NCI-H2227 (cell line): ENCODE data around the gene MCM9.

Source experiments
- DNase-seq: peaks from one replicate; lab custom pipeline; 2025; ENCODE audit not compliant: unreplicated experiment; lab: John Stamatoyannopoulos, UW

The MCM9 gene

DNA sequence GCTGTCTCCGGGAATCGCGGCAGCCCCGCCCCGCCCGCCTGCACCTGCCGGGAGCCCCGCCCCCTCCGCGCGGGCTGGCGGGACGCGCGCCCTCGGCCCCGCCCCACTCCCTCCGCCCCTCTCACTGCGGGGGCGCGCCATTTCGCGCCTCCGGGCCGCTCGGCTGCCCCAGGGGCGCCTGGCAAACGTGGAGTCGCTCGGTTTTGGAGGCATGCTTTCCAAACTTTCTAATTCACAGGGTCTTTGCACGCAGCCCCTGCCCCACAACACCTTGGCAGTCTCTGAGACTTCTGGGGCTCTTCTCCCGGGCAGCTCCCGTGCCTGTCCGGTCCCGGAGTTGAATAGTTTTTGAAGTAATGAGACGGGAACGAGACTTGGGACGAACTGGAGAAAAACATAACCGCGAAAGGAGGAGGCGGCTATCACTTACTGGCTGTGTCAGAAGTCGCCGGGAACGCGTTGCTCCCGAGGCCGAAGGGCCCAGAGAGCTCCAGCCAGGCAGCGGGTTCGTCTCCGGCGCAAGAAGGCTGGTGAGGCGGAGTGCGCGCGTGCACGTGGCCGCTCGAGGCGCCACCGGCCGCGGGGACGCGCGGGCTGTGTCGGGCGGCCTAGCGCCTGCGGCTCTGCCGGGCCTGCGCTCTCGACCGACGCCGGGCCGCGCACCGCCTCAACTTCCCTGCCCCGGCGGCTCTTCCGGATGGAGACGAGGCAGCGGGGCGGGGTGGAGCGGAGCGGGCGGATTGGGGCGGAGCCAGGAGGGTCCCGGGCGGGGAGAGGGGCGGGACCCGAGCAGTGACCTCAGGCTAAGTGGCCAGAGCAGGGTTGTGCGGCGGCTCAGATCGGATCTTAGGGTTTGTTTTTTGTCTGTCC is at the start of gene MCM9:
TSS of gene MCM9 (minus strand) at position 699 of the 870 bp plus-strand sequence. CDS start 3,436 bp downstream, outside the sequence.
- peak; percentile 92 for DNase-seq

- no peak for DNase-seq
Observed at GRCh38 chr6:118984342-118984741, 49.4 kb upstream of the MCM9 start.

DNA sequence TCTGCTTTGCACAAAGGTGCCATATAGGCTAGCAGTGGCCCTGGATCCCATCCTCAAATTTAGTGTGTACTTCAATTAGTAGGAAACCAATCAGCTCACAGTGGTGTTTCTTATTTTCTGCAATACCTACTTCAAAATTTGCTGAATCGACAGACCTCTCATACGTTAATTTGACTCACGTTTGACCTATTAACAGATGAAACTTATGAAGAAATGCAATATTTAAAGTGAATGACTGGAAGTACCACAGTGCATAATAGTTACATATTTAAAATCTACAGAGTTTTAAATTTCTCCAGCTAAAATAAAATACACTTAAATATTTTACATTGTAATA is 47.6 kb upstream of the MCM9 start:
- DNase-seq = no peak

GRCh38 chr6:118981884-118982574 is 47.1 kb upstream of the MCM9 start:
- no peak for DNase-seq

DNA sequence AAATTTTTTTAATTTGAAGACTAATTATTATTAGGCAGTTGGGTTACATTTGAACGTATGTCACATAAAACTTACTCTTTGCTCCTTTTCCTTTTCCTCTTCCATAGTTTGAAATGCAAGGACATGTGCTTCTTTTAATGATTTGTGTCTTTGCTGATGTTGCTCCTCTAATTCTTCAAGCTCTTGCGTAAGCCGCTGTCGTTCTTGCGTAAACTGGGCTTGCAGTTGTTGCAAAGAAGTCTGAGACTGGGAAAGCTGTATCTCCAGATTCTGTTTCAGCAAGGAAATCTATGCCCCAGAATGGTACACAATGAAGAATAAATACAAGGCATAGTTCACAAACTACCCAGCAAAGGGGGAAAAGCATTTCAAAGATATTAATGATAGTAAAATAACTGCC is 45.1 kb upstream of the MCM9 start:
- DNase-seq = no peak

DNA sequence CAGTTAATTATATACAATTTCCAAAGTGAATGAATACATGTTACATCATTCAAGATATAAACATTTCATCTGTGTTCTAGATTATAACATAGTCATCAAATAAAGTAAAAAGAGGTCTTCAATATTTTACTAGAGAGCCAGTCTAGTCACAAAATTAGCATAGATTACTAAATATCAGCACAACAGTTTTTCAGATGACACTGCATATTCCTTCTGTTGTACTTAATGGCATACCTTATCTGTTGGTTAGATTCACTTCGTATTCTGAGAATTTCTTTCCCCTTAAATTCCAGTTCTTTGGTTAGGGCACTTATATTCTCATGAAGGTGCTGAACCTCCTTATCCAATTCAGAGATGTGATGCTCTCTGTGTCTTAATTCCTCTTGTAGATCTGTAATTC is 39.8 kb upstream of the MCM9 start:
- no peak for DNase-seq

GRCh38 chr6:118971682-118972081 is 36.7 kb upstream of the MCM9 start:
- DNase-seq = no peak

- no peak for DNase-seq
Observed at GRCh38 chr6:118970866-118971265, 35.9 kb upstream of the MCM9 start.

DNA sequence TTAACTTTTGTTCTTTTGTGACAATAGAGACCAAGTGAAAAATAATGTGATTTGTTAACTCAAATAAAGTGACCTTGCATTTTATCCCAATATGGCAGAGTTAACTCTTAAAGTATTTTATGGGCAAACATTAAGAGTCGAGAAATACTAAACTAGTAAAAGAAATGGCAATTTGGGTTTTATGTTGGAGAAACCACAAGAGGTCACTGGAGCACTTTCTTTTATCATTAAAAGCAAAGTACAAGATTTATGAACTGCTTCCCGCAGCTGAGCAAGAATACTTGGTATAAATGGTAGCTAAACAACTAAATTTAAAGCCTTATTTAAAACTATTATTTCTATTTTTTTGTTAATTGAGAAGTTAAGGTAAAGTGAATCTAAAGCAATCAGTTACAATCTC is 33.5 kb upstream of the MCM9 start:
- DNase-seq = peak; percentile 6

DNA sequence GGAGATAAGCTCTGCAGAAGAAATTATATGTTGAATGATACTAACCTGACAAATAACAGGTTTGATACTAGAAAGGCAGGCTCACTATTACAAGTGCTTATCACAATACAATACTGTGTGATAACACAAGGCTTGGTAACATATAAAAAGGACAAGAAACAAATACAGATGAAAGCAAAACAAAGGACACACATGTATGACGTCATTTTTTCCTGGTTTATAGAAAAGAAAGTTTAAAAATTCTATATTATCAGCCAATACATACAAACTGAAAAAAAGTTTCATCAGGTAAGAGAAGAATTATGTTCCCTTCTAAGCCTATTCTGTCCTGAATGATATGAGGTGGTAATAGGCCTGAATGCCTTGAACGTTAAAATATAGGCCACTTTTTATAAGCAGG is 32.3 kb upstream of the MCM9 start:
- DNase-seq = no peak

GRCh38 chr6:118965843-118966370 is 30.9 kb upstream of the MCM9 start:
- no peak for DNase-seq

DNA sequence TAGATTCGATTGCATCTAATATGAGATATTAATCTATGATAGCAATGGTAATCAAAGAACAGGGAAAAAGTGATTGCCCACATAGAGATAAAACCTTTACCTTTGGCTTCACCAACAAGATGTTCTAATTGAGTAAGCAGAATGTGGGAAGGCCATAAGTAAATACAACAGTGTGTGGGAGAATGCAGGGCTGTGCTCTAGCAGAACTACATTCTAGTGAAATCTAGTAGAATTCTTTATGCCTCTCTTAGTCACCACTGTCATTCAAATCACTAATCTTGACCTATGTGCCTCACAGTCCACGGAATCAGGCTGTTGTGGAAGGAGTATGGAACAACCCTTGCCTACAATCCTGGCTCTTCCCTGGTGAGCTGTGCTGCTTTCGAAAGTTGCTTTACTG is 30.4 kb upstream of the MCM9 start:
- no peak for DNase-seq

GRCh38 chr6:118963003-118963402 is 28.0 kb upstream of the MCM9 start:
- DNase-seq = no peak

GRCh38 chr6:118959903-118960302 is 24.9 kb upstream of the MCM9 start:
- no peak for DNase-seq

GRCh38 chr6:118953391-118953790 is 18.4 kb upstream of the MCM9 start:
- DNase-seq = no peak

GRCh38 chr6:118952683-118953082 is 17.7 kb upstream of the MCM9 start:
- no peak for DNase-seq

- DNase-seq = no peak
Observed at GRCh38 chr6:118945217-118945616, 10.3 kb upstream of the MCM9 start.

DNA sequence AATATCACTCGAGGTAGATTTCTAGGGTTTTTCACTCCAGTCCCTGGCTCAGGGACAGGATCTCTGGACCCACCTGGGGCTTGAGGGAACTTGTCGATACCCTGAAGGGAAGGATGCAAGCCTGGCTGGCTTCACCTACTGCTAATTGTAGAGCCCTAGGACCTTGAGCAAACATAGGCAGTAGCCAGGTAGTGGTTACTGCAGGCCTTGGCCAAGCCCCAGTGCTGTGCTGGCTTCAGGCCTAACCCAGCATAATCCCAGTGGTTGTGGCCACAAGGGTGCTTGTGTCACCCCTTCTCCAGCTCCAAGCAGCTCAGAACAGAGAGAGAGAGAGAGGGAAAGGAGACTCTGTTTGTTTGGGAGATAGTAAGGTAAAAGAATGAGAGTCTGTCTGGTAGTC is 5.8 kb upstream of the MCM9 start:
- DNase-seq = no peak

DNA sequence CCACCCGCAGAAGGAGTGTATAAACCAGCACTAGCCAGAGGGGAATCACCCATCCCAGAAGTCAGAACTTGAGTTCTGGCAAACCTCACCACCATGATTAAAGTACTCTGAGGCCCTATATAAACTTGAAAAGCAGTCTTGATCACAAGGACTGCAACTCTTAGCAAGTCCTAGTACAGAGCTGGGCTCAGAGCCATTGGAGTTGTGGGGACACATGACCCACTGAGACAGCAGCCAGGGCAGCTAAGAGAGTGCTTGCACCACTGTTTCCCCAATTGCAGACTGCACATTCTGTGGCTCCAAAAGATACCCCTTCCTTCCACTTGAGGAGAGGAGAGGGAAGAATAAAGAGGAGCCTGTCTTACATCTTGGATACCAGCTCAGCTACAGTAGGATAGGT is 4.7 kb upstream of the MCM9 start:
- no peak for DNase-seq

GRCh38 chr6:118935978-118936703 is 1.2 kb upstream of the MCM9 start:
- DNase-seq = no peak

GRCh38 chr6:118935331-118935668 is 341 bp upstream of the MCM9 start:
- DNase-seq = no peak
